ENCODE data around the gene APOL3. TPM values are rescaled to one million over a fixed set of nuclear protein-coding genes. Genes with fewer than 3 reads are reported as not detected.
"Not testable (repeated sequence)": the region's sequence is repeated elsewhere in the genome, so short reads cannot be mapped to it uniquely, and the experiment has no call there.

Gene APOL3
- total and polyA plus RNA-seq, 2 experiments from 2014 or later, result 1.3 to 2.1 TPM

DNA sequence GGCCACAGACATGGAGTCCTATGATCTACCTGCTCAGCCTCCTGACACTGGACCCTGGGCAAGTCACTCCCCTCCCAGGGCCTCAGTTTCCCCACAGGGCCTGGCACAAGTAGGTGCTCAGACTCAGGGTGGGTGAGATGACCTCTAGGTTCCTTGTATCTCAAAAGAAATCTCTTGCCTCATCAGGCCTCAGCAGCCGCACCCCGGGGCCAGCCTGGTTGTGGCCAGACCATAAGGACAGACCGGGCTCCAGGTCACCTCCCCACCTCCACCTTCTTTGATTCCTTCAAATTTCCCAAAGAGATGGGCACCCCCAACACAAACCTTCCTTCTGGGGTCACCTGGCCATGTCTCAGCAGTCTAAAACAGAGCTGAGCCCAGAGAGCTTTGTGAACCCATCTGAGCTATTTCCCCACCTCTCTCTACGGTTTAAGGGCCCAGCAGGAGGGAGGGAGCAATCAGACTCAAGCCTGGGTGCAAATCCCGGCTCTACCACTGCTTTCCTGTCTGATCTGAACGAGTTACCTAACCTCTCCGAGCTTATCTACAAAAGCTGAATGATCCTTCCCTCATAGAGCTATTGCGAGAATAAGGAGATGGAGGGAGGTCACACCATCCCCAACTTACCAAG is 43.6 kb upstream of the APOL3 start:
- no peak overlapping the region for H3K4me2 ChIP-seq
- WGBS (ENCODE audit: low lambda C conversion rate, missing lambda C conversion rate), result 64% methylated on average over 8 of the region's 8 CpGs
- H3K27me3 ChIP-seq, result no peaks in the 10 kb centered on the region
- TF ChIP-seq EZH2 (IDR thresholded peaks at IDR 0.05; ENCODE audit: borderline replicate concordance) (no peak), CTCF (IDR thresholded peaks at IDR 0.05; ENCODE audit: poor library complexity) (no peak), EZH2phosphoT487 (IDR thresholded peaks at IDR 0.05; ENCODE audit: low read depth, severe bottlenecking, unreplicated experiment) (no peak)
- H3K36me3 ChIP-seq (replicated peaks; ENCODE audit: insufficient read depth, low read depth), result no peaks in the 10 kb centered on the region
- H4K20me1 ChIP-seq (ENCODE audit: insufficient read depth, poor library complexity, severe bottlenecking), result no peaks in the 10 kb centered on the region
- no peak overlapping the region for H3K27ac ChIP-seq
- H3K4me1 ChIP-seq (ENCODE audit: insufficient read depth), result peaks cover 18% of the 10 kb centered on the region
- no peak overlapping the region for H2AFZ ChIP-seq
- H3K4me3 ChIP-seq, result no peak overlapping the region
- no peaks in the 10 kb centered on the region for H3K9me2 ChIP-seq (replicated peaks; ENCODE audit: insufficient read depth)
- DNase-seq (ENCODE audit: low spot score), result no peak
- no peaks in the 10 kb centered on the region for H3K79me2 ChIP-seq
- H3K9me3 ChIP-seq (ENCODE audit: low read depth), result no peaks in the 10 kb centered on the region

- not testable (repeated sequence) for H2AFZ ChIP-seq; H4K20me1 ChIP-seq (ENCODE audit: insufficient read depth, poor library complexity, severe bottlenecking); H3K27ac ChIP-seq; H3K36me3 ChIP-seq (replicated peaks; ENCODE audit: insufficient read depth, low read depth); H3K27me3 ChIP-seq; H3K4me2 ChIP-seq; H3K9me2 ChIP-seq (replicated peaks; ENCODE audit: insufficient read depth); DNase-seq (ENCODE audit: low spot score); H3K4me3 ChIP-seq; H3K9me3 ChIP-seq (ENCODE audit: low read depth); H3K79me2 ChIP-seq
- peaks cover 18% of the 10 kb centered on the region for H3K4me1 ChIP-seq (ENCODE audit: insufficient read depth)
- WGBS (ENCODE audit: low lambda C conversion rate, missing lambda C conversion rate), result 76% methylated on average over 7 of the region's 7 CpGs
Measured at GRCh38 chr22:36203441-36203840, 42.9 kb upstream of the APOL3 start.

- Histone ChIP-seq H3K4me1 (ENCODE audit: insufficient read depth) (peaks cover 23% of the 10 kb centered on the region), H2AFZ (peak overlapping the region; percentile 37), H3K27ac (peak overlapping the region; percentile 52)
- WGBS (ENCODE audit: low lambda C conversion rate, missing lambda C conversion rate), result 59% methylated on average over 8 of the region's 8 CpGs
- H3K4me3 ChIP-seq; H3K9me2 ChIP-seq (replicated peaks; ENCODE audit: insufficient read depth); H4K20me1 ChIP-seq (ENCODE audit: insufficient read depth, poor library complexity, severe bottlenecking); H3K27me3 ChIP-seq; H3K9me3 ChIP-seq (ENCODE audit: low read depth); H3K36me3 ChIP-seq (replicated peaks; ENCODE audit: insufficient read depth, low read depth); H3K4me2 ChIP-seq; H3K79me2 ChIP-seq: not testable (repeated sequence)
- DNase-seq (ENCODE audit: low spot score), result peak; percentile 41
Measured at GRCh38 chr22:36202906-36203305, 42.4 kb upstream of the APOL3 start.

- TF ChIP-seq EZH2phosphoT487 (IDR thresholded peaks at IDR 0.05; ENCODE audit: low read depth, severe bottlenecking, unreplicated experiment), result no peak
- no peak for TF ChIP-seq CTCF (IDR thresholded peaks at IDR 0.05; ENCODE audit: poor library complexity)
- no peak for TF ChIP-seq EZH2 (IDR thresholded peaks at IDR 0.05; ENCODE audit: borderline replicate concordance)
- peak; percentile 56 for DNase-seq (ENCODE audit: low spot score)
- H3K79me2 ChIP-seq, result no peaks in the 10 kb centered on the region
- peak within 1 kb of the TSS; percentile 37 for H2AFZ ChIP-seq
- H3K4me2 ChIP-seq, result peak within 1 kb of the TSS; percentile 49
- no peaks in the 10 kb centered on the region for H4K20me1 ChIP-seq (ENCODE audit: insufficient read depth, poor library complexity, severe bottlenecking)
- H3K27ac ChIP-seq, result peak within 1 kb of the TSS; percentile 51
- no peak within 1 kb of the TSS for H3K4me3 ChIP-seq
- H3K36me3 ChIP-seq (replicated peaks; ENCODE audit: insufficient read depth, low read depth), result no peaks in the 10 kb centered on the region
- no peaks in the 10 kb centered on the region for H3K9me2 ChIP-seq (replicated peaks; ENCODE audit: insufficient read depth)
- no peaks in the 10 kb centered on the region for H3K9me3 ChIP-seq (ENCODE audit: low read depth)
- peaks cover 32% of the 10 kb centered on the region for H3K4me1 ChIP-seq (ENCODE audit: insufficient read depth)
- H3K27me3 ChIP-seq, result no peaks in the 10 kb centered on the region
- WGBS (ENCODE audit: low lambda C conversion rate, missing lambda C conversion rate), result 75% methylated on average over 13 of the region's 13 CpGs
Measured at GRCh38 chr22:36201630-36202319, 41.2 kb upstream of the APOL3 start, which contains the start of gene APOL4. Gene APOL4 (minus strand): TSS chr22:36201809. CDS start chr22:36201734, 75 bp downstream.

GRCh38 chr22:36201025-36201424 is 40.5 kb upstream of the APOL3 start:
- H3K4me1 ChIP-seq (ENCODE audit: insufficient read depth), result peaks cover 39% of the 10 kb centered on the region
- not testable (repeated sequence) for H3K27me3 ChIP-seq; H3K36me3 ChIP-seq (replicated peaks; ENCODE audit: insufficient read depth, low read depth); H3K9me3 ChIP-seq (ENCODE audit: low read depth); H2AFZ ChIP-seq; H3K79me2 ChIP-seq; DNase-seq (ENCODE audit: low spot score); H3K9me2 ChIP-seq (replicated peaks; ENCODE audit: insufficient read depth); H3K4me3 ChIP-seq; H4K20me1 ChIP-seq (ENCODE audit: insufficient read depth, poor library complexity, severe bottlenecking)
- H3K27ac ChIP-seq, result peak overlapping the region; percentile 51
- H3K4me2 ChIP-seq, result peak overlapping the region; percentile 49
- WGBS (ENCODE audit: low lambda C conversion rate, missing lambda C conversion rate), result 100% methylated on average over 1 of the region's 5 CpGs

All from hepatocyte (in vitro differentiated cells).